Transverse colon (tissue), 4 donors: Measurements from ENCODE around the gene OCEL1. TPM values are rescaled to one million over a fixed set of nuclear protein-coding genes. Genes with fewer than 3 reads are reported as not detected.

Source experiments
- DNase-seq: peaks from one replicate; pipeline ENCODE4 v3.0.0-alpha.2; 2019
- H3K27ac ChIP-seq, 4 donors: fragments of 200-600 bp; sonication (generic); 2 replicates each; pipeline ENCODE4 v1.5.1; 2016 to 2018; ENCODE audit warnings: inconsistent platforms in 4 of 4
- H3K27me3 ChIP-seq: fragments of 200-600 bp; sonication (generic); 2 replicates; pipeline ENCODE4 v1.5.1; 2017; ENCODE audit warnings: inconsistent platforms
- H3K36me3 ChIP-seq, 4 donors: fragments of 200-600 bp; sonication (generic); 2 replicates each; pipeline ENCODE4 v1.5.1; 2017 to 2019; ENCODE audit warnings: inconsistent platforms in 4 of 4
- H3K4me1 ChIP-seq, 4 donors: fragments of 200-600 bp; sonication (generic); 2 replicates each; pipeline ENCODE4 v1.5.1; 2017 to 2020; ENCODE audit warnings: inconsistent platforms in 4 of 4
- H3K4me3 ChIP-seq, 4 donors: fragments of 200-600 bp; sonication (generic); 1 replicate in 1 of 4; 2 replicates in 3 of 4; pipeline versions ENCODE4 v1.5.1 to v1.6.1; 2017 to 2019; ENCODE audit warnings: inconsistent platforms in 4 of 4
- H3K9me3 ChIP-seq, 2 donors: fragments of 200-600 bp; sonication (generic); 2 replicates each; pipeline ENCODE4 v1.5.1; 2017 to 2019; ENCODE audit warnings: inconsistent platforms in 2 of 2
- EP300 ChIP-seq: sonication (generic); formaldehyde crosslinking; IDR thresholded peaks from one replicate; pipeline ENCODE4 v1.6.1; 2017; ENCODE audit warnings: antibody characterized with exemption, low read depth
- POLR2A ChIP-seq: fragments of 450-650 bp; IDR thresholded peaks from one replicate; pipeline ENCODE4 v1.6.1; 2016; ENCODE audit warnings: antibody characterized with exemption, mild to moderate bottlenecking, moderate library complexity
- POLR2AphosphoS5 ChIP-seq, 3 donors: sonication (generic); formaldehyde crosslinking; IDR thresholded peaks; one replicate each; pipeline ENCODE4 v1.6.1; 2016; ENCODE audit warnings: antibody characterized with exemption in 3 of 3
- WGBS, 2 donors: methylation state at CpG; one replicate each; pipeline ENCODE4 v1.1.5; 2018; ENCODE audit warnings: low coverage in 1 of 2; 5-methylcytosine and 5-hydroxymethylcytosine counted together
- in situ Hi-C, 4 donors: fragments of 200-750 bp; cut with MboI; loops; one replicate each; pipeline versions ENCODE4 v1.15.0 to v1.15.1; 2017; ENCODE audit warnings: low sequenced_read_pairs in 3 of 4, low pct_ligation_motif_present in 1 of 4, low pct_unique_long_range_greater_than_20kb in 1 of 4
- intact Hi-C: fragments of 100-400 bp; cut with DNase I; formaldehyde crosslinking; loops from one replicate; pipeline ENCODE4 v1.15.1; 2023; ENCODE audit warnings: low total_unique reads
- total RNA-seq, 4 donors: library from RNA; depleted of rRNA; stranded (reverse); fragments of >200 nt; gene quantifications; one replicate each; pipeline ENCODE4 v1.1.0, GENCODE V29; 2016
- TF ChIP-seq, protein P1 (sequence below), 5 experiments: fragments of 200-600 bp in 3 of 5; fragments of 450-650 bp in 2 of 5; sonication (generic) in 3 of 5; IDR thresholded peaks; 1 replicate in 2 of 5; 2 replicates in 3 of 5; pipeline ENCODE4 v1.5.1; 2016 to 2017; ENCODE audit warnings: antibody characterized with exemption in 5 of 5, inconsistent platforms in 3 of 5, mild to moderate bottlenecking in 2 of 5, moderate library complexity in 1 of 5

The OCEL1 gene
- total RNA-seq, 4 donors from 2014 or later = 4.8 to 42.6 (median 29.9) TPM

DNA sequence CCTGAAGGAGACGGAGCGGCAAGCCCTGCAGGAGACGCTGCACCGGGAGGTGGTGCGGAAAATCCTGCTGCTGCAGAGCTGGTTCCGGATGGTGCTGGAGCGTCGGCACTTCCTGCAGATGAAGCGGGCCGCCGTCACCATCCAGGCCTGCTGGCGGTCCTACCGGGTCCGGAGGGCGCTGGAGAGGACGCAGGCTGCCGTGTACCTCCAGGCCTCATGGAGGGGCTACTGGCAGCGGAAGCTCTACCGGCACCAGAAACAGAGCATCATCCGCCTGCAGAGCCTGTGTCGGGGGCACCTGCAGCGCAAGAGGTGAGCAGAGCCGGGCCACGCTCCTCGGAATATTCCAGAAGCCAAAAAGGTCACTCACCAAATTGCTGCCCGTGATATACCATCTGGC lies 33.3 kb upstream of the OCEL1 start:
- DNase-seq = no peak
- Histone ChIP-seq H3K4me1 (no peaks in the 10 kb centered on the region), H3K36me3 (peaks cover 0 to 82% (median 34%) of the 10 kb centered on the region in 4 donors), H3K4me3 (no peak overlapping the region), H3K9me3 (no peaks in the 10 kb centered on the region), H3K27me3 (no peaks in the 10 kb centered on the region), H3K27ac (no peak overlapping the region)
- in situ Hi-C loops (no loop called here), intact Hi-C loops (no loop called here)
- TF ChIP-seq POLR2A (no peak), POLR2AphosphoS5 (IDR thresholded peaks at IDR 0.05) (no peak), EP300 (no peak)
- TF ChIP-seq, protein P1, sequence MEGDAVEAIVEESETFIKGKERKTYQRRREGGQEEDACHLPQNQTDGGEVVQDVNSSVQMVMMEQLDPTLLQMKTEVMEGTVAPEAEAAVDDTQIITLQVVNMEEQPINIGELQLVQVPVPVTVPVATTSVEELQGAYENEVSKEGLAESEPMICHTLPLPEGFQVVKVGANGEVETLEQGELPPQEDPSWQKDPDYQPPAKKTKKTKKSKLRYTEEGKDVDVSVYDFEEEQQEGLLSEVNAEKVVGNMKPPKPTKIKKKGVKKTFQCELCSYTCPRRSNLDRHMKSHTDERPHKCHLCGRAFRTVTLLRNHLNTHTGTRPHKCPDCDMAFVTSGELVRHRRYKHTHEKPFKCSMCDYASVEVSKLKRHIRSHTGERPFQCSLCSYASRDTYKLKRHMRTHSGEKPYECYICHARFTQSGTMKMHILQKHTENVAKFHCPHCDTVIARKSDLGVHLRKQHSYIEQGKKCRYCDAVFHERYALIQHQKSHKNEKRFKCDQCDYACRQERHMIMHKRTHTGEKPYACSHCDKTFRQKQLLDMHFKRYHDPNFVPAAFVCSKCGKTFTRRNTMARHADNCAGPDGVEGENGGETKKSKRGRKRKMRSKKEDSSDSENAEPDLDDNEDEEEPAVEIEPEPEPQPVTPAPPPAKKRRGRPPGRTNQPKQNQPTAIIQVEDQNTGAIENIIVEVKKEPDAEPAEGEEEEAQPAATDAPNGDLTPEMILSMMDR (IDR thresholded peaks at IDR 0.05) = no peak
- 96% methylated on average over 26 of the region's 26 CpGs; no CpG with 5 or more reads in 1 of the 2 donors for WGBS, 2 donors

DNA sequence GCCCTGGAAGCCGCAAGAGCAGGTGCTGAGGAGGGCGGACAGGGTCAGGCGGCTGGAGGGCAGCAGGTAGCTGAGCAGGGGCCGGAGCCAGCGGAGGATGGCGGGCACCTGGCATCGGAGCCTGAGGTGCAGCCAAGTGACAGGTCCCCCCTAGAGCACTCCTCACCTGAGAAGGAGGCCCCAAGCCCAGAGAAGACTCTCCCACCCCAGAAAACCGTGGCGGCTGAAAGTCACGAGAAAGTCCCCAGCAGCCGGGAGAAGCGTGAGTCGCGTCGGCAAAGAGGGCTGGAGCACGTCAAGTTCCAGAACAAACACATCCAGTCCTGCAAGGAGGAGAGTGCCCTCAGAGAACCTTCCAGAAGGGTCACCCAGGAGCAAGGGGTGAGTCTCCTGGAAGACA lies 31.4 kb upstream of the OCEL1 start:
- TF ChIP-seq, protein P1 (IDR thresholded peaks at IDR 0.05) = no peak
- TF ChIP-seq EP300 (no peak), POLR2AphosphoS5 (IDR thresholded peaks at IDR 0.05) (no peak), POLR2A (no peak)
- DNase-seq = no peak
- in situ Hi-C loops (no loop called here), intact Hi-C loops (no loop called here)
- Histone ChIP-seq H3K4me1 (no peaks in the 10 kb centered on the region), H3K27ac (no peak overlapping the region), H3K4me3 (no peak overlapping the region), H3K36me3 (peaks cover 0 to 71% (median 25%) of the 10 kb centered on the region in 4 donors), H3K27me3 (no peaks in the 10 kb centered on the region), H3K9me3 (no peaks in the 10 kb centered on the region)
- 93 to 95% methylated on average over 10 to 16 of the region's 16 CpGs for WGBS, 2 donors

DNA sequence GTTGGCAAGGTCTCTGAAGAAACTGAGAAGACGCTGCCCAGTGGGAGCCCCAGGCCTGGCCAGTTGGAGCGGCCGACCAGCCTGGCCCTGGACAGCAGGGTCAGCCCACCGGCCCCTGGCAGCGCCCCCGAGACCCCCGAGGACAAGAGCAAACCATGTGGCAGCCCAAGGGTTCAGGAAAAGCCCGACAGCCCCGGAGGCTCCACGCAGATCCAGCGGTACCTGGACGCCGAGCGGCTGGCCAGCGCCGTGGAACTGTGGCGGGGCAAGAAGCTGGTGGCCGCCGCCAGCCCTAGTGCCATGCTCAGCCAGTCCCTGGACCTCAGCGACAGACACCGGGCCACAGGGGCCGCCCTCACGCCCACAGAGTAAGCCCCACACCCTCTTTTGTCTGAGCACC lies 30.9 kb upstream of the OCEL1 start:
- WGBS, 2 donors = 95% methylated on average over 22 of the region's 23 CpGs; no CpG with 5 or more reads in 1 of the 2 donors
- peaks cover 0 to 72% (median 24%) of the 10 kb centered on the region in 4 donors for H3K36me3 ChIP-seq

DNA sequence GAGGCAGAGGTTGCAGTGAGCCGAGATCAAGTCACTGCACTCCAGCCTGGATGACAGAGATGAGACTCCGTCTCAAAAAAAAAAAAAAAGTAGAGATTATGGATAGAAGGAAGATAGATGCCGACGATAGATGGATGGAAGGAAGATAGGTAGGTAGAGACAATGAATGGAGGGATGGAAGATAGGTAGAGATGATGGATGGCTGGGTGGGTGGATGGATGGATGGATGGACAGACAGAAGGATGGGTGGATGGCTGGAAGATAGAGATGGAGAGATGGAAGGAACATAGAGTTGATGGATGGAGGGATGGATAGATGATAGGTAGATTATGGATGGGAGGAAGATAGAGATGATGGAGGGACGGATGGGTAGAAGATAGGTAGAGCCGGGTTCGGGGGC lies 29.4 kb upstream of the OCEL1 start:
- Histone ChIP-seq H3K9me3 (no peaks in the 10 kb centered on the region), H3K4me3 (no peak overlapping the region), H3K27ac (no peak overlapping the region), H3K4me1 (no peaks in the 10 kb centered on the region), H3K36me3 (peaks cover 0 to 70% (median 25%) of the 10 kb centered on the region in 4 donors), H3K27me3 (no peaks in the 10 kb centered on the region)
- in situ Hi-C loops (no loop called here), intact Hi-C loops (no loop called here)
- WGBS, 2 donors = 95 to 100% methylated on average over 5 to 7 of the region's 7 CpGs
- no peak for DNase-seq
- TF ChIP-seq POLR2AphosphoS5 (IDR thresholded peaks at IDR 0.05) (no peak), POLR2A (no peak), EP300 (no peak)
- TF ChIP-seq, protein P1 (IDR thresholded peaks at IDR 0.05) = no peak

More for the DNA sequence above, 30.9 kb upstream of the OCEL1 start:
- DNase-seq = no peak
- Histone ChIP-seq H3K27ac (no peak overlapping the region), H3K9me3 (no peaks in the 10 kb centered on the region), H3K27me3 (no peaks in the 10 kb centered on the region), H3K4me1 (no peaks in the 10 kb centered on the region), H3K4me3 (no peak overlapping the region)
- no peak for TF ChIP-seq POLR2AphosphoS5 (IDR thresholded peaks at IDR 0.05)
- TF ChIP-seq, protein P1 (IDR thresholded peaks at IDR 0.05) = no peak
- TF ChIP-seq EP300 = no peak
- TF ChIP-seq POLR2A = no peak
- intact Hi-C loops (no loop called here), in situ Hi-C loops (no loop called here)
